Calu3 (cell line): Measurements from ENCODE around the gene MYT1. TPM values are rescaled to one million over a fixed set of nuclear protein-coding genes. Genes with fewer than 3 reads are reported as not detected.
"Not testable (repeated sequence)": the region's sequence is repeated elsewhere in the genome, so short reads cannot be mapped to it uniquely, and the experiment has no call there.

ENCODE experiments used
- BruUV-seq: library from RNA; stranded (reverse); fragments of 400-500 nt; replicated peaks from 2 replicates; lab custom pipeline; 2021; lab: Mats Ljungman, UMichigan
- CTCF ChIA-PET: fragments of 300-600 bp; sonication (Branson Sonifier 250); formaldehyde crosslinking; loops from one replicate; lab custom pipeline; 2022; ENCODE audit warnings: antibody characterized with exemption; lab: Charles Lee
- DNase-seq: peaks from one replicate; pipeline ENCODE4 v3.0.0; 2022
- H3K27ac Mint-ChIP-seq: one replicate; pipeline ENCODE4 v1.8.0; 2022; ENCODE audit warnings: mixed read lengths; ENCODE audit not compliant: unreplicated experiment
- H3K27me3 Mint-ChIP-seq: one replicate; pipeline ENCODE4 v1.8.0; 2022; ENCODE audit warnings: mixed read lengths; ENCODE audit not compliant: unreplicated experiment
- H3K36me3 Mint-ChIP-seq: one replicate; pipeline ENCODE4 v1.8.0; 2022; ENCODE audit warnings: mild to moderate bottlenecking, moderate library complexity, mixed read lengths; ENCODE audit not compliant: insufficient read depth, unreplicated experiment
- H3K4me1 Mint-ChIP-seq: one replicate; pipeline ENCODE4 v1.8.0; 2022; ENCODE audit warnings: mild to moderate bottlenecking, low read depth, mixed read lengths; ENCODE audit not compliant: unreplicated experiment
- H3K4me3 Mint-ChIP-seq: one replicate; pipeline ENCODE4 v1.8.0; 2022; ENCODE audit warnings: mild to moderate bottlenecking, low read depth, moderate library complexity, mixed read lengths; ENCODE audit not compliant: unreplicated experiment
- H3K9me3 Mint-ChIP-seq: one replicate; pipeline ENCODE4 v1.8.0; 2022; ENCODE audit warnings: low read depth, mixed read lengths; ENCODE audit not compliant: unreplicated experiment
- CTCF ChIP-seq: fragments of 200-600 bp; IDR thresholded peaks from one replicate; pipeline ENCODE4 v1.8.0; 2022; ENCODE audit warnings: antibody characterized with exemption; ENCODE audit not compliant: unreplicated experiment
- intact Hi-C: fragments of 100-400 bp; cut with micrococcal nuclease; formaldehyde crosslinking; loops from one replicate; pipeline ENCODE4 v1.10.0; 2022; ENCODE audit not compliant: unreplicated experiment
- total RNA-seq: library from RNA; stranded (reverse); gene quantifications from 2 replicates; pipeline ENCODE4 v1.2.3, GENCODE V29; 2022

The MYT1 gene
- total RNA-seq, 1 experiment from 2014 or later: 0.45 TPM

- TF ChIP-seq CTCF: no peak
- CTCF ChIA-PET: interaction anchor here (1.0 kb wide), 2 partner anchors 9 to 47 kb away, joined by 3 to 4 read pairs; no protein-coding TSS in a partner anchor
- no TSS peak for BruUV-seq
- Mint-ChIP-seq H3K4me3 (no peak overlapping the region), H3K9me3 (no peaks in the 10 kb centered on the region), H3K4me1 (peaks cover 9% of the 10 kb centered on the region), H3K27ac (no peak overlapping the region), H3K36me3 (no peaks in the 10 kb centered on the region), H3K27me3 (peaks cover 56% of the 10 kb centered on the region)
- no peak for DNase-seq
- intact Hi-C loops: loop anchor here (5.0 kb wide), 1 partner anchor 126 kb away; the partner anchor contains the start of gene PCMTD2
Observed at GRCh38 chr20:64130876-64131275, 33.4 kb upstream of the MYT1 start.

GRCh38 chr20:64131406-64131805 lies 32.8 kb upstream of the MYT1 start:
- H3K4me3 Mint-ChIP-seq: no peak overlapping the region
- BruUV-seq: no TSS peak
- no peaks in the 10 kb centered on the region for H3K36me3 Mint-ChIP-seq
- CTCF ChIA-PET: interaction anchor here (0.6 to 1.0 kb wide), 4 partner anchors 9 to 92 kb away, joined by 3 to 4 read pairs (median 3); no protein-coding TSS in a partner anchor
- peaks cover 61% of the 10 kb centered on the region for H3K27me3 Mint-ChIP-seq
- DNase-seq: peak; percentile 67
- no peak overlapping the region for H3K27ac Mint-ChIP-seq
- H3K9me3 Mint-ChIP-seq: no peaks in the 10 kb centered on the region
- H3K4me1 Mint-ChIP-seq: peaks cover 9% of the 10 kb centered on the region
- peak; percentile 54 for TF ChIP-seq CTCF
- intact Hi-C loops: loop anchor here (5.0 kb wide), 1 partner anchor 126 kb away; the partner anchor contains the start of gene PCMTD2

GRCh38 chr20:64133951-64134407 lies 30.3 kb upstream of the MYT1 start:
- intact Hi-C loops: loop anchor here (5.0 kb wide), 1 partner anchor 123 kb away; the partner anchor contains the start of gene PCMTD2
- Mint-ChIP-seq H3K4me1 (peaks cover 9% of the 10 kb centered on the region), H3K9me3 (no peaks in the 10 kb centered on the region), H3K4me3 (no peak overlapping the region), H3K27me3 (peaks cover 54% of the 10 kb centered on the region), H3K27ac (no peak overlapping the region), H3K36me3 (no peaks in the 10 kb centered on the region)
- no TSS peak for BruUV-seq
- CTCF ChIA-PET: interaction anchor here (0.9 kb wide), 1 partner anchor 152 kb away, joined by 3 read pairs; no protein-coding TSS in a partner anchor
- DNase-seq: no peak
- peak; percentile 51 for TF ChIP-seq CTCF

GRCh38 chr20:64134744-64135143 lies 29.5 kb upstream of the MYT1 start:
- H3K4me1 Mint-ChIP-seq, H3K27ac Mint-ChIP-seq, H3K36me3 Mint-ChIP-seq, H3K4me3 Mint-ChIP-seq, H3K9me3 Mint-ChIP-seq, DNase-seq, BruUV-seq, CTCF ChIA-PET: not testable (repeated sequence)
- H3K27me3 Mint-ChIP-seq: peaks cover 47% of the 10 kb centered on the region
- intact Hi-C loops: loop anchor here (5.0 kb wide), 1 partner anchor 123 kb away; the partner anchor contains the start of gene PCMTD2
